Measurements from ENCODE around the gene HIPK2.

HIPK2 gene

GRCh38 chr7:139782932-139783331, 5.1 kb upstream of the HIPK2 start:
- DNase-seq = no peak

- DNase-seq = peak; percentile 47
Observed at GRCh38 chr7:139777133-139777891, 486 bp downstream of the HIPK2 start.

GRCh38 chr7:139776486-139777132, 1.2 kb downstream of the HIPK2 start:
- peak; percentile 9 for DNase-seq

GRCh38 chr7:139775829-139776266, 1.9 kb downstream of the HIPK2 start:
- peak; percentile 33 for DNase-seq

GRCh38 chr7:139774376-139774775, 3.4 kb downstream of the HIPK2 start:
- no peak for DNase-seq

GRCh38 chr7:139773371-139773770, 4.4 kb downstream of the HIPK2 start:
- DNase-seq = no peak

- DNase-seq = no peak
Observed at GRCh38 chr7:139772873-139773272, 4.9 kb downstream of the HIPK2 start.

- DNase-seq = no peak
Observed at GRCh38 chr7:139772115-139772514, 5.7 kb downstream of the HIPK2 start.

GRCh38 chr7:139771001-139771956, 6.5 kb downstream of the HIPK2 start:
- no peak for DNase-seq

- DNase-seq = no peak
Observed at GRCh38 chr7:139769761-139770160, 8.0 kb downstream of the HIPK2 start.

GRCh38 chr7:139769066-139769465, 8.7 kb downstream of the HIPK2 start:
- no peak for DNase-seq

GRCh38 chr7:139768249-139768824, 9.5 kb downstream of the HIPK2 start:
- no peak for DNase-seq

- no peak for DNase-seq
Observed at GRCh38 chr7:139767561-139767982, 10.2 kb downstream of the HIPK2 start.

- DNase-seq = no peak
Observed at GRCh38 chr7:139765143-139765542, 12.7 kb downstream of the HIPK2 start.

- DNase-seq = no peak
Observed at GRCh38 chr7:139763330-139763729, 14.5 kb downstream of the HIPK2 start.

GRCh38 chr7:139762886-139763285, 14.9 kb downstream of the HIPK2 start:
- DNase-seq = no peak

- no peak for DNase-seq
Observed at GRCh38 chr7:139758388-139758787, 19.4 kb downstream of the HIPK2 start.

GRCh38 chr7:139757968-139758367, 19.8 kb downstream of the HIPK2 start:
- no peak for DNase-seq

- no peak for DNase-seq
Observed at GRCh38 chr7:139753693-139754111, 24.1 kb downstream of the HIPK2 start.

- no peak for DNase-seq
Observed at GRCh38 chr7:139753081-139753692, 24.6 kb downstream of the HIPK2 start.

- DNase-seq = no peak
Observed at GRCh38 chr7:139752604-139753003, 25.2 kb downstream of the HIPK2 start.

GRCh38 chr7:139752148-139752547, 25.6 kb downstream of the HIPK2 start:
- no peak for DNase-seq
